HG02759 (cell line): Measurements from ENCODE around the gene MPDZ.

Source experiments
- ATAC-seq: cut with Tn5 transposase; IDR thresholded peaks from one replicate; pipeline ENCODE4 v1.9.1; 2021; ENCODE audit warnings: mild to moderate bottlenecking, moderate library complexity; ENCODE audit not compliant: unreplicated experiment

MPDZ gene

GRCh38 chr9:13279284-13280141, at the start of gene MPDZ:
TSS of gene MPDZ (minus strand) at chr9:13279692. CDS start at chr9:13250315, 29,377 bp downstream.
- no peak for ATAC-seq

GRCh38 chr9:13324988-13325387, 45.5 kb upstream of the MPDZ start:
- no peak for ATAC-seq

GRCh38 chr9:13322828-13323550, 43.5 kb upstream of the MPDZ start:
- no peak for ATAC-seq

GRCh38 chr9:13318027-13318426, 38.5 kb upstream of the MPDZ start:
- ATAC-seq = no peak

- ATAC-seq = no peak
These were observed 17.5 kb upstream of the MPDZ start for GRCh38 chr9:13296972-13297371.

GRCh38 chr9:13295556-13295955, 16.1 kb upstream of the MPDZ start:
- ATAC-seq = no peak

GRCh38 chr9:13292782-13293181, 13.3 kb upstream of the MPDZ start:
- ATAC-seq = no peak

- ATAC-seq = no peak
These were observed 12.7 kb upstream of the MPDZ start for GRCh38 chr9:13292158-13292557.

GRCh38 chr9:13291718-13292117, 12.2 kb upstream of the MPDZ start:
- ATAC-seq = no peak

- ATAC-seq = no peak
These were observed 4.5 kb upstream of the MPDZ start for GRCh38 chr9:13284011-13284410.

GRCh38 chr9:13282998-13283397, 3.5 kb upstream of the MPDZ start:
- no peak for ATAC-seq

- ATAC-seq = no peak
These were observed 2.0 kb upstream of the MPDZ start for GRCh38 chr9:13281356-13282016.

GRCh38 chr9:13278368-13279246, 885 bp downstream of the MPDZ start:
- ATAC-seq = no peak

- ATAC-seq = no peak
These were observed 1.5 kb downstream of the MPDZ start for GRCh38 chr9:13278023-13278367.

GRCh38 chr9:13274886-13275641, 4.4 kb downstream of the MPDZ start:
- ATAC-seq = no peak

- ATAC-seq = no peak
These were observed 8.8 kb downstream of the MPDZ start for GRCh38 chr9:13270734-13271133.

GRCh38 chr9:13269589-13270452, 9.7 kb downstream of the MPDZ start:
- ATAC-seq = no peak

- ATAC-seq = no peak
These were observed 11.0 kb downstream of the MPDZ start for GRCh38 chr9:13268469-13268868.

GRCh38 chr9:13267743-13268142, 11.7 kb downstream of the MPDZ start:
- no peak for ATAC-seq
